Measurements from ENCODE around the gene KCND3.

KCND3 gene

GRCh38 chr1:111730706-111731105 is 258.8 kb downstream of the KCND3 start:
- no peak for DNase-seq (ENCODE audit: low read depth, low spot score)

GRCh38 chr1:111729946-111730681 is 259.4 kb downstream of the KCND3 start:
- no peak for DNase-seq (ENCODE audit: low read depth, low spot score)

- no peak for DNase-seq (ENCODE audit: low read depth, low spot score)
Observed at GRCh38 chr1:111729271-111729921, 260.1 kb downstream of the KCND3 start.

- DNase-seq (ENCODE audit: low read depth, low spot score): no peak
Observed at GRCh38 chr1:111727056-111727455, 262.4 kb downstream of the KCND3 start.

GRCh38 chr1:111725192-111725591 is 264.3 kb downstream of the KCND3 start:
- DNase-seq (ENCODE audit: low read depth, low spot score): no peak

GRCh38 chr1:111723871-111724270 is 265.6 kb downstream of the KCND3 start:
- DNase-seq (ENCODE audit: low read depth, low spot score): no peak

- no peak for DNase-seq (ENCODE audit: low read depth, low spot score)
Observed at GRCh38 chr1:111723091-111723806, 266.2 kb downstream of the KCND3 start.

GRCh38 chr1:111720977-111721786 is 268.3 kb downstream of the KCND3 start:
- no peak for DNase-seq (ENCODE audit: low read depth, low spot score)

Measured in smooth muscle cell of the brain vasculature (primary cell).